Heart right ventricle (tissue), 16 donors: ENCODE results near the gene THRSP. TPM values are rescaled to one million over a fixed set of nuclear protein-coding genes. Genes with fewer than 3 reads are reported as not detected.
A peak's percentile ranks its signal among the peaks of the same experiment; 100 is the strongest.

Experiments
- ATAC-seq, 8 donors: fragments of 200-7000 bp; cut with Tn5 transposase; one replicate each; pipeline ENCODE4 v1.9.1; 2020; ENCODE audit warnings: mild to moderate bottlenecking in 8 of 8, moderate library complexity in 8 of 8, moderate number of reproducible peaks in 1 of 8
- DNase-seq, 2 donors: peaks; one replicate each; pipeline ENCODE4 v3.0.0-alpha.2; 2020
- H3K27ac ChIP-seq, 10 donors: fragments of 200-600 bp; sonication (generic) in 2 of 10; one replicate each; pipeline versions ENCODE4 v1.5.0 to v1.8.0; 2020 to 2022; ENCODE audit warnings: mild to moderate bottlenecking in 3 of 10
- H3K27me3 ChIP-seq, 7 donors: fragments of 200-600 bp; one replicate each; pipeline ENCODE4 v1.8.0; 2021 to 2022; ENCODE audit warnings: mild to moderate bottlenecking in 2 of 7
- H3K36me3 ChIP-seq, 9 donors: fragments of 200-600 bp; sonication (generic) in 1 of 9; one replicate each; pipeline versions ENCODE4 v1.5.0 to v1.8.0; 2020 to 2022; ENCODE audit warnings: mild to moderate bottlenecking in 2 of 9
- H3K4me1 ChIP-seq, 9 donors: fragments of 200-600 bp; sonication (generic) in 1 of 9; one replicate each; pipeline versions ENCODE4 v1.5.0 to v1.8.0; 2020 to 2022; ENCODE audit warnings: mild to moderate bottlenecking in 4 of 9
- H3K4me3 ChIP-seq, 10 donors: fragments of 200-600 bp; sonication (generic) in 2 of 10; one replicate each; pipeline versions ENCODE4 v1.5.0 to v1.8.0; 2020 to 2022; ENCODE audit warnings: mild to moderate bottlenecking in 7 of 10, moderate library complexity in 2 of 10
- H3K9me3 ChIP-seq, 11 donors: fragments of 200-600 bp in 10 of 11; sonication (generic) in 2 of 11; one replicate each; pipeline versions ENCODE4 v1.5.0 to v1.8.0; 2013 to 2022; ENCODE audit warnings: mild to moderate bottlenecking in 2 of 11, control low read depth in 1 of 11, moderate library complexity in 1 of 11
- CTCF ChIP-seq, 9 donors: fragments of 200-600 bp; sonication (generic) in 2 of 9; IDR thresholded peaks; one replicate each; pipeline versions ENCODE4 v1.5.0 to v1.8.0; 2021 to 2022; ENCODE audit warnings: antibody characterized with exemption in 9 of 9, mild to moderate bottlenecking in 5 of 9, moderate library complexity in 1 of 9
- WGBS, 2 donors: extraction: QIAGEN DNeasy Blood & Tissue Kit; methylation state at CpG; one replicate each; pipeline ENCODE4 v1.1.7; 2013; ENCODE audit warnings: inconsistent platforms in 1 of 2; 5-methylcytosine and 5-hydroxymethylcytosine counted together
- intact Hi-C, 10 donors: fragments of 100-400 bp; cut with DNase I; formaldehyde crosslinking; loops; one replicate each; pipeline versions ENCODE4 v1.11.1 to v1.14.2; 2022
- polyA plus RNA-seq, 2 donors: library from polyadenylated mRNA; stranded (reverse); fragments of 200-250 nt; gene quantifications; one replicate each; pipeline ENCODE4 v1.2.3, GENCODE V29; 2013
- total RNA-seq, 10 donors: library from RNA; stranded (reverse); fragmentation: NEBNext Ultra II Directional in 3 of 10; extraction: Animal tissue kit (Norgen Biotek cat#: 25700) in 3 of 10; gene quantifications; one replicate each; pipeline versions ENCODE4 v1.2.1 to v1.2.4, GENCODE V29; 2021 to 2023
- donor health status: Arrhythmogenic right ventricular cardiomyopathy.
- donor health status: ischemic (EF 13 %, LVEDD 7.1; RV severe dilation, severe dysfunction).
- donor health status: healthy with polysubstance abuse.
- donor health status: DM: no; HTN: yes; CAD: no.
- donor health status: DM: no; HTN: no; CAD: no.
- donor health status: ischemic (EF 25% LVEDD 6.9; RV normal size, moderate dysfunction).
- donor health status: ischemic (EF 25% LVEDD 5.7; RV mildly dilated, moderate dysfunction).
- donor health status: healthy.
- donor health status: DM: yes; HTN: yes; CAD: no.
- donor health status: Ischemic cardiomyopathy.
- donor health status: ischemic (EF 35%, LVEDD 5.7; RV mildly dilated, moderate dysfunction).
- donor health status: nonischemic (EF 11% LVEDD 7.7; RV severe dilation, severe dysfunction).
- donor health status: DM: yes; HTN: yes; CAD: no.
- donor health status: PGD.
- donor health status: ischemic (EF 29% LVEDD 5.4; RV normal size, mild dysfunction).
- donor health status: nonischemic (EF 23%, LVEDD 6.1; RV moderate dilation, normal function).

Gene THRSP
- total and polyA plus RNA-seq, 12 donors, result 0.21 to 25.4 (median 4.0) TPM; not detected in 3

- no peak overlapping the region for H3K27ac ChIP-seq
- TF ChIP-seq CTCF (IDR thresholded peaks at IDR 0.05), result no peak
- peaks cover 0 to 27% (median 18%) of the 10 kb centered on the region in 9 donors for H3K4me1 ChIP-seq
- no peaks in the 10 kb centered on the region for H3K36me3 ChIP-seq
- H3K4me3 ChIP-seq, result no peak overlapping the region
- WGBS, 2 donors, result 87 to 98% methylated on average over 5 of the region's 5 CpGs
- H3K9me3 ChIP-seq, result no peaks in the 10 kb centered on the region
- DNase-seq (no peak), ATAC-seq (no peak)
- intact Hi-C loops, result loop anchor here in 3 of 10 donors (5.0 to 10.0 kb wide), 2 partner anchors 42 to 50 kb away; partner anchors contain the start of gene INTS4 (in 2 of the 3)
- no peaks in the 10 kb centered on the region for H3K27me3 ChIP-seq
Measured at GRCh38 chr11:78044706-78045105, 19.0 kb upstream of the THRSP start.

GRCh38 chr11:78045851-78046485 lies 17.7 kb upstream of the THRSP start:
- no peaks in the 10 kb centered on the region for H3K36me3 ChIP-seq
- H3K27me3 ChIP-seq, result no peaks in the 10 kb centered on the region
- 3% methylated on average over 28 of the region's 28 CpGs for WGBS, 2 donors
- peak overlapping the region in 9 of 10 donors; percentile 42 to 63 (median 58) for H3K4me3 ChIP-seq
- ATAC-seq (peak; percentile 89 to 96 (median 94)), DNase-seq (peak; percentile 78 to 88)
- H3K4me1 ChIP-seq, result peaks cover 0 to 17% (median 8%) of the 10 kb centered on the region in 9 donors
- intact Hi-C loops, result loop anchor here in 4 of 10 donors (1.0 to 10.0 kb wide), 3 partner anchors 44 to 51 kb away; partner anchors contain the start of gene INTS4 (in 2 of the 4)
- H3K27ac ChIP-seq, result peak overlapping the region in 9 of 10 donors; percentile 25 to 72 (median 53)
- peak; percentile 99 for TF ChIP-seq CTCF (IDR thresholded peaks at IDR 0.05)
- H3K9me3 ChIP-seq, result no peaks in the 10 kb centered on the region

- no peaks in the 10 kb centered on the region for H3K9me3 ChIP-seq
- DNase-seq (no peak), ATAC-seq (no peak)
- peak in 4 of 9 donors; percentile 2 to 4 (median 4) for TF ChIP-seq CTCF (IDR thresholded peaks at IDR 0.05)
- peak overlapping the region in 4 of 10 donors; percentile 26 to 69 (median 54) for H3K27ac ChIP-seq
- WGBS, 2 donors, result 22 to 24% methylated on average over 6 of the region's 6 CpGs
- peaks cover 0 to 21% (median 8%) of the 10 kb centered on the region in 9 donors for H3K4me1 ChIP-seq
- H3K27me3 ChIP-seq, result no peaks in the 10 kb centered on the region
- H3K4me3 ChIP-seq, result peak overlapping the region in 6 of 10 donors; percentile 43 to 63 (median 60)
- H3K36me3 ChIP-seq, result no peaks in the 10 kb centered on the region
- intact Hi-C loops, result loop anchor here in 4 of 10 donors (1.0 to 10.0 kb wide), 3 partner anchors 44 to 52 kb away; partner anchors contain the start of gene INTS4 (in 2 of the 4)
Measured at GRCh38 chr11:78046486-78046854, 17.2 kb upstream of the THRSP start.

- Histone ChIP-seq H3K36me3 (no peaks in the 10 kb centered on the region), H3K27ac (no peak overlapping the region), H3K4me3 (no peak overlapping the region), H3K9me3 (no peaks in the 10 kb centered on the region), H3K27me3 (no peaks in the 10 kb centered on the region), H3K4me1 (peaks cover 0 to 24% (median 8%) of the 10 kb centered on the region in 9 donors)
- DNase-seq, result no peak
- whole genome bisulfite sequencing, 2 donors, result 84 to 86% methylated on average over 3 of the region's 3 CpGs
- intact Hi-C loops, result loop anchor here in 3 of 10 donors (5.0 to 10.0 kb wide), 2 partner anchors 46 to 54 kb away; partner anchors contain the start of gene INTS4 (in 2 of the 3)
- no peak for ATAC-seq
- TF ChIP-seq CTCF (IDR thresholded peaks at IDR 0.05), result no peak
Measured at GRCh38 chr11:78048561-78048960, 15.1 kb upstream of the THRSP start.
